ENCODE data around the gene NUTM1. TPM values are rescaled to one million over a fixed set of nuclear protein-coding genes. Genes with fewer than 3 reads are reported as not detected.
"Not testable (repeated sequence)": the region's sequence is repeated elsewhere in the genome, so short reads cannot be mapped to it uniquely, and the experiment has no call there.

Gene NUTM1
- total RNA-seq, 6 donors from 2014 or later: not detected

- no peaks in the 10 kb centered on the region for H3K9me3 ChIP-seq
- H3K27me3 ChIP-seq: no peaks in the 10 kb centered on the region
- DNase-seq: no peak
- H3K27ac ChIP-seq: no peak overlapping the region
- H3K36me3 ChIP-seq: no peaks in the 10 kb centered on the region
- 93 to 96% methylated on average over 2 of the region's 2 CpGs for WGBS, 2 donors
- H3K4me1 ChIP-seq: no peaks in the 10 kb centered on the region
- TF ChIP-seq EP300 (IDR thresholded peaks at IDR 0.05) (no peak), CTCF (IDR thresholded peaks at IDR 0.05) (no peak), POLR2AphosphoS5 (IDR thresholded peaks at IDR 0.05) (no peak), POLR2A (IDR thresholded peaks at IDR 0.05) (no peak)
- no peak for ATAC-seq (ENCODE audit: low FRiP score in 2 of 2)
- H3K4me3 ChIP-seq: no peak overlapping the region
These were observed 31.7 kb downstream of the NUTM1 start for GRCh38 chr15:34374816-34375215.

GRCh38 chr15:34375541-34375940 is 32.4 kb downstream of the NUTM1 start:
- H3K9me3 ChIP-seq; H3K27ac ChIP-seq; H3K4me3 ChIP-seq; DNase-seq; ATAC-seq (ENCODE audit: low FRiP score in 2 of 2); H3K27me3 ChIP-seq; H3K36me3 ChIP-seq; H3K4me1 ChIP-seq: not testable (repeated sequence)
- 89 to 91% methylated on average over 2 of the region's 2 CpGs for WGBS, 2 donors

GRCh38 chr15:34376856-34377255 is 33.7 kb downstream of the NUTM1 start:
- Histone ChIP-seq H3K27me3 (no peaks in the 10 kb centered on the region), H3K27ac (no peak overlapping the region), H3K9me3 (no peaks in the 10 kb centered on the region), H3K36me3 (peaks cover 0 to 4% (median 0%) of the 10 kb centered on the region in 4 donors), H3K4me1 (no peaks in the 10 kb centered on the region), H3K4me3 (no peak overlapping the region)
- DNase-seq (no peak), ATAC-seq (ENCODE audit: low FRiP score in 2 of 2) (no peak)
- TF ChIP-seq CTCF (IDR thresholded peaks at IDR 0.05) (no peak), POLR2AphosphoS5 (IDR thresholded peaks at IDR 0.05) (no peak), POLR2A (IDR thresholded peaks at IDR 0.05) (no peak), EP300 (IDR thresholded peaks at IDR 0.05) (no peak)
- 95 to 98% methylated on average over 2 of the region's 2 CpGs for WGBS, 2 donors

GRCh38 chr15:34380491-34380890 is 37.4 kb downstream of the NUTM1 start:
- H3K9me3 ChIP-seq; H3K36me3 ChIP-seq; DNase-seq; H3K27ac ChIP-seq; H3K4me1 ChIP-seq; ATAC-seq (ENCODE audit: low FRiP score in 2 of 2); H3K4me3 ChIP-seq; H3K27me3 ChIP-seq: not testable (repeated sequence)
- WGBS, 2 donors: 74 to 91% methylated on average over 4 of the region's 4 CpGs

- DNase-seq, H3K27me3 ChIP-seq, H3K9me3 ChIP-seq, H3K36me3 ChIP-seq, H3K4me1 ChIP-seq, H3K27ac ChIP-seq, H3K4me3 ChIP-seq: not testable (repeated sequence)
- peak in 1 of 2 donors; percentile 19 for ATAC-seq (ENCODE audit: low FRiP score in 2 of 2)
- no CpG with 5 or more reads among the region's 19 CpGs for WGBS, 2 donors
These were observed 38.9 kb downstream of the NUTM1 start for GRCh38 chr15:34381829-34382521.

GRCh38 chr15:34389594-34390086 is 46.5 kb downstream of the NUTM1 start:
- not testable (repeated sequence) for H3K27me3 ChIP-seq; DNase-seq; H3K4me1 ChIP-seq; H3K27ac ChIP-seq; H3K36me3 ChIP-seq; H3K9me3 ChIP-seq; ATAC-seq (ENCODE audit: low FRiP score in 2 of 2); H3K4me3 ChIP-seq
- WGBS, 2 donors: no CpG with 5 or more reads among the region's 16 CpGs

- H3K4me1 ChIP-seq, H3K27ac ChIP-seq, H3K36me3 ChIP-seq, DNase-seq, H3K9me3 ChIP-seq, H3K4me3 ChIP-seq, H3K27me3 ChIP-seq: not testable (repeated sequence)
- peak in 1 of 2 donors; percentile 61 for ATAC-seq (ENCODE audit: low FRiP score in 2 of 2)
- no CpG with 5 or more reads among the region's 2 CpGs for WGBS, 2 donors
These were observed 49.9 kb downstream of the NUTM1 start for GRCh38 chr15:34392981-34393380.

- DNase-seq; H3K4me3 ChIP-seq; H3K36me3 ChIP-seq; H3K27ac ChIP-seq; ATAC-seq (ENCODE audit: low FRiP score in 2 of 2); H3K4me1 ChIP-seq; H3K27me3 ChIP-seq; H3K9me3 ChIP-seq: not testable (repeated sequence)
- WGBS, 2 donors: 42% methylated on average over 2 of the region's 6 CpGs; no CpG with 5 or more reads in 1 of the 2 donors
These were observed 54.6 kb downstream of the NUTM1 start for GRCh38 chr15:34397637-34398259.

GRCh38 chr15:34403160-34403598 is 60.1 kb downstream of the NUTM1 start:
- not testable (repeated sequence) for H3K9me3 ChIP-seq; H3K4me3 ChIP-seq; H3K4me1 ChIP-seq; DNase-seq; H3K27ac ChIP-seq; H3K27me3 ChIP-seq; ATAC-seq (ENCODE audit: low FRiP score in 2 of 2); H3K36me3 ChIP-seq
- WGBS, 2 donors: 92 to 98% methylated on average over 1 to 2 of the region's 4 CpGs

GRCh38 chr15:34403899-34404298 is 60.8 kb downstream of the NUTM1 start:
- not testable (repeated sequence) for H3K4me1 ChIP-seq; H3K27ac ChIP-seq; H3K27me3 ChIP-seq; H3K36me3 ChIP-seq; DNase-seq; ATAC-seq (ENCODE audit: low FRiP score in 2 of 2); H3K9me3 ChIP-seq; H3K4me3 ChIP-seq
- WGBS, 2 donors: no CpG with 5 or more reads among the region's 3 CpGs

Measured in upper lobe of left lung (tissue), 6 donors.